HEK293 (cell line): ENCODE measurements around the gene GSTA5.

Experiments
- MZF1 ChIP-seq: fragments of 450-650 bp; formaldehyde crosslinking; IDR thresholded peaks from 2 replicates; pipeline ENCODE4 v1.5.1; 2017; ENCODE audit warnings: missing biosample characterization, missing genetic modification characterization, borderline replicate concordance
- TF ChIP-seq, protein P1 (sequence below): fragments of 450-650 bp; formaldehyde crosslinking; IDR thresholded peaks from 2 replicates; pipeline ENCODE4 v1.5.1; 2016; ENCODE audit warnings: missing biosample characterization, missing genetic modification characterization

DNA sequence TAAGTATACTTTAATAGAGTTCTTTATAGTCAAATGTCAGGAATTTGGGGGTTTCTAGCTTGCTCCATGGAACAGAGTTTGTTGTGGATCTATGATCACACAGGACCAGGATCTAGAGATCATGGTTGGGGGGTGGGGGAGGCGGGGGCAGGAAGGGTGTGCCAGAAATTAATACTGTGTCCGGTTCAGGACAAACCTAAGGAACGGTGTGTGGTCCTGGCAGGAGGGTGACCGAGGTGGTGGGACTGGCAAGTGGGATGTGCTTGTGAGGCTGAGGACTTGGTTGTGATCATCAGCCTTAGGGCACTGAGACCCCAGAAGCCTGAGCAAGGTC lies 41.0 kb upstream of the GSTA5 start:
- no peak for TF ChIP-seq MZF1 (tag by site-specific recombination)
- TF ChIP-seq, protein P1, sequence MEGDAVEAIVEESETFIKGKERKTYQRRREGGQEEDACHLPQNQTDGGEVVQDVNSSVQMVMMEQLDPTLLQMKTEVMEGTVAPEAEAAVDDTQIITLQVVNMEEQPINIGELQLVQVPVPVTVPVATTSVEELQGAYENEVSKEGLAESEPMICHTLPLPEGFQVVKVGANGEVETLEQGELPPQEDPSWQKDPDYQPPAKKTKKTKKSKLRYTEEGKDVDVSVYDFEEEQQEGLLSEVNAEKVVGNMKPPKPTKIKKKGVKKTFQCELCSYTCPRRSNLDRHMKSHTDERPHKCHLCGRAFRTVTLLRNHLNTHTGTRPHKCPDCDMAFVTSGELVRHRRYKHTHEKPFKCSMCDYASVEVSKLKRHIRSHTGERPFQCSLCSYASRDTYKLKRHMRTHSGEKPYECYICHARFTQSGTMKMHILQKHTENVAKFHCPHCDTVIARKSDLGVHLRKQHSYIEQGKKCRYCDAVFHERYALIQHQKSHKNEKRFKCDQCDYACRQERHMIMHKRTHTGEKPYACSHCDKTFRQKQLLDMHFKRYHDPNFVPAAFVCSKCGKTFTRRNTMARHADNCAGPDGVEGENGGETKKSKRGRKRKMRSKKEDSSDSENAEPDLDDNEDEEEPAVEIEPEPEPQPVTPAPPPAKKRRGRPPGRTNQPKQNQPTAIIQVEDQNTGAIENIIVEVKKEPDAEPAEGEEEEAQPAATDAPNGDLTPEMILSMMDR (tag by site-specific recombination) = no peak
